HG03520 (cell line): ENCODE results near the gene DMC1.
"Not testable (repeated sequence)": the region's sequence is repeated elsewhere in the genome, so short reads cannot be mapped to it uniquely, and the experiment has no call there.

Source experiments
- ATAC-seq: cut with Tn5 transposase; IDR thresholded peaks from one replicate; pipeline ENCODE4 v1.9.1; 2021; ENCODE audit warnings: mild to moderate bottlenecking, moderate library complexity; ENCODE audit not compliant: unreplicated experiment

DMC1 gene

GRCh38 chr22:38470179-38470578, 99.8 kb downstream of the DMC1 start:
- not testable (repeated sequence) for ATAC-seq

GRCh38 chr22:38469306-38469781, 100.6 kb downstream of the DMC1 start:
- no peak for ATAC-seq
